ENCODE results near the gene KRTAP12-3. TPM values are rescaled to one million over a fixed set of nuclear protein-coding genes. Genes with fewer than 3 reads are reported as not detected.

Gene KRTAP12-3
- total and polyA plus RNA-seq, 10 of the 15 experiments (the other 5 are each of a cell fraction or from before 2014, with no cell fraction given): not detected

GRCh38 chr21:44670642-44671432, 13.1 kb downstream of the KRTAP12-3 start:
- ATAC-seq (no peak), DNase-seq (ENCODE audit: low read depth, low spot score) (no peak), FAIRE-seq (no peak)
- Histone ChIP-seq H4K20me1 (ENCODE audit: control insufficient read depth, insufficient read depth) (no peaks in the 10 kb centered on the region), H3K36me3 (ENCODE audit: control insufficient read depth in 2 of 2, insufficient read depth in 2 of 2, low read length in 1 of 2) (no peaks in the 10 kb centered on the region), H3K4me2 (ENCODE audit: control insufficient read depth, insufficient read depth) (no peak overlapping the region), H3K27ac (ENCODE audit: control insufficient read depth, insufficient read depth) (no peak overlapping the region), H3K4me1 (ENCODE audit: control insufficient read depth, insufficient read depth, low read length) (no peaks in the 10 kb centered on the region), H3K27me3 (replicated peaks in 1 of 2; ENCODE audit: control insufficient read depth in 2 of 2, insufficient read depth in 2 of 2, low read length in 1 of 2) (no peaks in the 10 kb centered on the region), H3K4me3 (no peak overlapping the region), H2AFZ (ENCODE audit: control insufficient read depth, low read depth, low read length) (no peak overlapping the region), H3K9me3 (replicated peaks; ENCODE audit: control insufficient read depth, insufficient read depth, low read length) (no peaks in the 10 kb centered on the region; the same call in 1 of the 3 replicates), H3K9ac (ENCODE audit: control insufficient read depth, insufficient read depth, low read length) (no peak overlapping the region), H3K79me2 (ENCODE audit: control insufficient read depth, insufficient read depth, low read length) (no peaks in the 10 kb centered on the region)
- TF ChIP-seq HCFC1 (IDR thresholded peaks at IDR 0.05; ENCODE audit: low read length) (no peak), PAX5 (IDR thresholded peaks at IDR 0.05; ENCODE audit: borderline replicate concordance, low read depth, low read length) (no peak), ATF3 (IDR thresholded peaks at IDR 0.05; ENCODE audit: borderline replicate concordance, extremely low read depth, low read depth, low read length) (no peak), POLR2AphosphoS5 (IDR thresholded peaks at IDR 0.05; ENCODE audit: low read length) (no peak), NFYB (IDR thresholded peaks at IDR 0.05; ENCODE audit: insufficient read depth, low read depth, low read length) (no peak), SIX5 (IDR thresholded peaks at IDR 0.05; ENCODE audit: low read depth, low read length, severe bottlenecking) (no peak), BCL3 (IDR thresholded peaks at IDR 0.05; ENCODE audit: borderline replicate concordance, insufficient read depth, low read depth, low read length, poor library complexity, severe bottlenecking) (no peak), TCF7 (IDR thresholded peaks at IDR 0.05; ENCODE audit: borderline replicate concordance) (no peak)
- WGBS (ENCODE audit: insufficient coverage, insufficient replicate concordance, low lambda C conversion rate, missing lambda C conversion rate): 15% methylated on average over 3 of the region's 3 CpGs
- ChIA-PET CTCF (no interaction called here), RAD21 (ENCODE audit: unreplicated experiment) (no interaction called here), SMC1A (ENCODE audit: uncharacterized antibody, unreplicated experiment) (no interaction called here), POLR2A (no interaction called here)
- intact Hi-C loops (cut with micrococcal nuclease; ENCODE audit: unreplicated experiment): no loop called here
- no TSS peak for BruUV-seq (replicated peaks)
- in situ Hi-C loops (cut with MboI): no loop called here
